HepG2 (cell line): Measurements from ENCODE around the gene JUND. TPM values are rescaled to one million over a fixed set of nuclear protein-coding genes. Genes with fewer than 3 reads are reported as not detected.
A peak's percentile ranks its signal among the peaks of the same experiment; 100 is the strongest.

Experiments
- ETV5 ChIP-seq: IDR thresholded peaks from 2 replicates; pipeline ENCODE4 v1.6.1; 2018; ENCODE audit warnings: missing biosample characterization, missing genetic modification reagents, inconsistent platforms, borderline replicate concordance
- FOXP4 ChIP-seq: sonication (generic); formaldehyde crosslinking; IDR thresholded peaks from 2 replicates; pipeline ENCODE4 v1.4.0; 2020; ENCODE audit warnings: missing genetic modification reagents
- HMG20B ChIP-seq: conservative IDR thresholded peaks from 2 replicates; pipeline ENCODE4 v1.6.1; 2016; ENCODE audit warnings: missing genetic modification reagents, missing compliant biosample characterization
- MED13 ChIP-seq: sonication (generic); formaldehyde crosslinking; IDR thresholded peaks from 2 replicates; pipeline ENCODE4 v1.5.0; 2020; ENCODE audit warnings: missing genetic modification reagents
- MTA3 ChIP-seq: sonication (generic); formaldehyde crosslinking; IDR thresholded peaks from 2 replicates; pipeline ENCODE4 v1.4.0; 2020; ENCODE audit warnings: missing genetic modification reagents
- POGK ChIP-seq: sonication (generic); formaldehyde crosslinking; conservative IDR thresholded peaks from 2 replicates; pipeline ENCODE4 v1.8.0; 2022; ENCODE audit warnings: mild to moderate bottlenecking, moderate library complexity, missing genetic modification reagents
- RAD51 ChIP-seq: fragments of 450-650 bp; IDR thresholded peaks from 2 replicates; pipeline ENCODE4 v1.6.1; 2016; ENCODE audit warnings: borderline replicate concordance
- SMAD3 ChIP-seq: sonication (generic); formaldehyde crosslinking; IDR thresholded peaks from 2 replicates; pipeline ENCODE4 v1.4.0; 2020; ENCODE audit warnings: missing genetic modification reagents
- SP4 ChIP-seq: sonication (generic); formaldehyde crosslinking; IDR thresholded peaks from 2 replicates; pipeline ENCODE4 v1.8.1; 2023; ENCODE audit warnings: mild to moderate bottlenecking, missing genetic modification reagents
- TBX2 ChIP-seq: sonication (generic); formaldehyde crosslinking; IDR thresholded peaks from 2 replicates; pipeline ENCODE4 v1.5.0; 2020; ENCODE audit warnings: missing genetic modification reagents, mild to moderate bottlenecking, borderline replicate concordance
- TFDP1 ChIP-seq: IDR thresholded peaks from 2 replicates; pipeline ENCODE4 v1.6.1; 2016; ENCODE audit warnings: missing compliant biosample characterization, missing genetic modification reagents, borderline replicate concordance
- THRA ChIP-seq: sonication (generic); formaldehyde crosslinking; IDR thresholded peaks from 2 replicates; pipeline ENCODE4 v1.4.0; 2020; ENCODE audit warnings: missing genetic modification reagents, borderline replicate concordance
- TRAFD1 ChIP-seq: sonication (generic); formaldehyde crosslinking; IDR thresholded peaks from 2 replicates; pipeline ENCODE4 v1.5.1; 2020; ENCODE audit warnings: missing genetic modification reagents, mild to moderate bottlenecking, borderline replicate concordance
- ZBTB21 ChIP-seq: sonication (generic); formaldehyde crosslinking; IDR thresholded peaks from 2 replicates; pipeline ENCODE4 v1.4.0; 2020; ENCODE audit warnings: missing genetic modification reagents
- ZFP36L1 ChIP-seq: sonication (generic); formaldehyde crosslinking; IDR thresholded peaks from 2 replicates; pipeline ENCODE4 v1.8.0; 2022; ENCODE audit warnings: mild to moderate bottlenecking, missing genetic modification reagents, moderate library complexity
- ZNF12 ChIP-seq: sonication (generic); formaldehyde crosslinking; IDR thresholded peaks from 2 replicates; pipeline ENCODE4 v1.5.0; 2020; ENCODE audit warnings: missing genetic modification reagents
- ZNF136 ChIP-seq: sonication (generic); formaldehyde crosslinking; IDR thresholded peaks from 2 replicates; pipeline ENCODE4 v1.8.1; 2022; ENCODE audit warnings: low read depth, mild to moderate bottlenecking, moderate library complexity, missing genetic modification reagents
- ZNF549 ChIP-seq: sonication (generic); formaldehyde crosslinking; IDR thresholded peaks from 2 replicates; pipeline ENCODE4 v1.5.0; 2020; ENCODE audit warnings: missing genetic modification reagents
- ZNF550 ChIP-seq: sonication (generic); formaldehyde crosslinking; IDR thresholded peaks from 2 replicates; pipeline ENCODE4 v1.4.0; 2020; ENCODE audit warnings: mild to moderate bottlenecking, missing genetic modification reagents, borderline replicate concordance
- ZNF557 ChIP-seq: sonication (generic); formaldehyde crosslinking; IDR thresholded peaks from 2 replicates; pipeline ENCODE4 v1.4.0; 2020; ENCODE audit warnings: missing genetic modification reagents
- ZNF674 ChIP-seq: sonication (generic); formaldehyde crosslinking; IDR thresholded peaks from 2 replicates; pipeline ENCODE4 v1.5.0; 2020; ENCODE audit warnings: low read depth, mild to moderate bottlenecking, missing genetic modification reagents
- ZNF772 ChIP-seq: sonication (generic); formaldehyde crosslinking; IDR thresholded peaks from 2 replicates; pipeline ENCODE4 v1.5.0; 2020; ENCODE audit warnings: mild to moderate bottlenecking, missing genetic modification reagents
- ZNF792 ChIP-seq: IDR thresholded peaks from 2 replicates; pipeline ENCODE4 v1.6.1; 2016
- polyA plus RNA-seq, 8 experiments: library from polyadenylated mRNA; depleted of rRNA in 3 of 8; stranded (reverse) in 7 of 8; unstranded in 1 of 8; fragments of >200 nt; fragmentation: Illumina TruSeq in 4 of 8; extraction: Trizol in 4 of 8; gene quantifications; 2 replicates each; pipeline versions ENCODE4 v1.2.1 to v1.2.3, GENCODE V29; 2011 to 2016; ENCODE audit warnings: low read depth in 4 of 8, missing spikeins in 1 of 8, mixed read lengths in 1 of 8; ENCODE audit not compliant: insufficient read depth in 1 of 8
- total RNA-seq, 5 experiments: library from RNA; depleted of rRNA; stranded (reverse); fragments of >200 nt; fragmentation: Illumina TruSeq; extraction: Trizol; gene quantifications; 2 replicates each; pipeline ENCODE4 v1.2.3, GENCODE V29; 2016; ENCODE audit warnings: low read depth in 1 of 5

Gene JUND
- total and polyA plus RNA-seq, 2 of the 13 experiments (the other 11 are each of a cell fraction or from before 2014, with no cell fraction given): 41.2 to 59.8 TPM

GRCh38 chr19:18233224-18233825 is 48.1 kb downstream of the JUND start (continued):
- TF ChIP-seq POGK (CRISPR knock-in tag): no peak
- TF ChIP-seq ZNF549: no peak
- TF ChIP-seq SP4: peak; percentile 68; the same call in 1 of the 2 replicates
- peak; percentile 99 for TF ChIP-seq SMAD3 (CRISPR knock-in tag)
- peak; percentile 98 for TF ChIP-seq ZNF792
- TF ChIP-seq MTA3 (CRISPR knock-in tag): 0 out of 2 replicates have a peak, but pooled peaks have one; percentile 82
- no peak for TF ChIP-seq FOXP4 (CRISPR knock-in tag)
- TF ChIP-seq TBX2 (CRISPR knock-in tag): peak; percentile 76; the same call in 1 of the 2 replicates
- TF ChIP-seq ZBTB21: peak; percentile 63; the same call in 1 of the 2 replicates
- no peak for TF ChIP-seq TRAFD1 (CRISPR knock-in tag)
- TF ChIP-seq ZNF12 (CRISPR knock-in tag): 0 out of 2 replicates have a peak, but pooled peaks have one; percentile 69
- TF ChIP-seq ZNF674 (CRISPR knock-in tag): no peak; the same call in 1 of the 2 replicates
- no peak for TF ChIP-seq ZFP36L1 (CRISPR knock-in tag)
- no peak for TF ChIP-seq ZNF136 (CRISPR knock-in tag)
- peak; percentile 41; the same call in 1 of the 2 replicates for TF ChIP-seq ETV5 (CRISPR knock-in tag)
- peak; percentile 92; the same call in 1 of the 2 replicates for TF ChIP-seq ZNF772 (CRISPR knock-in tag)
- TF ChIP-seq ZNF550 (CRISPR knock-in tag): no peak
- peak; percentile 73 for TF ChIP-seq MED13 (CRISPR knock-in tag)
- TF ChIP-seq RAD51: no peak
- TF ChIP-seq THRA (CRISPR knock-in tag): peak; percentile 86; the same call in 1 of the 2 replicates
- 0 out of 2 replicates have a peak, but pooled peaks have one; percentile 23 for TF ChIP-seq TFDP1 (CRISPR knock-in tag)
- TF ChIP-seq ZNF557: peak; percentile 75; the same call in 1 of the 2 replicates
- TF ChIP-seq HMG20B (CRISPR knock-in tag): peak; percentile 42; the same call in 1 of the 2 replicates
